Left kidney (tissue), 2 donors: ENCODE measurements around the gene ATP11B. TPM values are rescaled to one million over a fixed set of nuclear protein-coding genes. Genes with fewer than 3 reads are reported as not detected.

ENCODE experiments used
- DNase-seq: peaks from one replicate; pipeline ENCODE4 v3.0.0-alpha.2; 2013
- polyA plus RNA-seq: library from polyadenylated mRNA; unstranded; fragments of 120-200 nt; gene quantifications from one replicate; pipeline ENCODE4 v1.2.1, GENCODE V29; 2013; ENCODE audit not compliant: insufficient read length

ATP11B gene
- polyA plus RNA-seq, 1 donor, result 60.1 TPM

- no peak for DNase-seq
These were observed 161.4 kb downstream of the ATP11B start for GRCh38 chr3:182954553-182955235.

GRCh38 chr3:182957226-182957625 is 163.9 kb downstream of the ATP11B start:
- DNase-seq, result no peak

- DNase-seq, result no peak
These were observed 164.5 kb downstream of the ATP11B start for GRCh38 chr3:182957676-182958266.

- DNase-seq, result no peak
These were observed 166.4 kb downstream of the ATP11B start for GRCh38 chr3:182959474-182960350.

GRCh38 chr3:182962166-182962565 is 168.9 kb downstream of the ATP11B start:
- no peak for DNase-seq

- no peak for DNase-seq
These were observed 170.9 kb downstream of the ATP11B start for GRCh38 chr3:182964179-182964578.

- no peak for DNase-seq
These were observed 172.6 kb downstream of the ATP11B start for GRCh38 chr3:182965861-182966366.

GRCh38 chr3:182967218-182968204 is 174.2 kb downstream of the ATP11B start:
- DNase-seq, result no peak

- DNase-seq, result no peak
These were observed 176.0 kb downstream of the ATP11B start for GRCh38 chr3:182969277-182969676.

GRCh38 chr3:182969853-182970252 is 176.5 kb downstream of the ATP11B start:
- DNase-seq, result no peak

- DNase-seq, result no peak
These were observed 177.6 kb downstream of the ATP11B start for GRCh38 chr3:182970811-182971418.

Other genes starting within 250 kb of the ATP11B start
- 62.2 TPM for gene DCUN1D1, start 187.0 kb downstream of the ATP11B start, polyA plus RNA-seq